Epidermal melanocyte (primary cell): ENCODE data around the gene PCNX1.
"Not testable (repeated sequence)": the region's sequence is repeated elsewhere in the genome, so short reads cannot be mapped to it uniquely, and the experiment has no call there.

ENCODE experiments used
- DNase-seq: peaks from one replicate; pipeline ENCODE4 v3.0.0; 2011; ENCODE audit warnings: low spot score; ENCODE audit not compliant: insufficient read length

The PCNX1 gene

DNA sequence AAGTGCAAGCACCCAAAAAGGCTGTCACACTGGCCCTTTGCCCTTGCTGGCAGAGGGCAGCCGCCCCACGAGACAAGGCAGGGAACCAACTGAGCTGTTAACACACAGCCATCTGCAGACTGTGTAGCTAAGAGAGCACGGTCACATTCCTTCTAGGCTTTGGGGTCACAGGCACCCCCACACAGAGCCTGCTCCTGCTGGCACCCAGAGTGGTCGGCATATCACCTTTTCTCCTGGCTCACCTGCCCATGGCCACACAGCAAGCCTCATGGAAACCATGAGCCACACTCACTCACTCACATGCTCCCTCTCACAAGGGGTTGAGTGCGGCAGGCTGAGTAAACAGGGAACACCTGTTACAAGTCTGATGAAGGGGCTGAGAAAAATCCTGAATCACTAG, 214.5 kb downstream of the PCNX1 start:
- DNase-seq, result no peak

GRCh38 chr14:71122866-71123565, 215.8 kb downstream of the PCNX1 start:
- no peak for DNase-seq

DNA sequence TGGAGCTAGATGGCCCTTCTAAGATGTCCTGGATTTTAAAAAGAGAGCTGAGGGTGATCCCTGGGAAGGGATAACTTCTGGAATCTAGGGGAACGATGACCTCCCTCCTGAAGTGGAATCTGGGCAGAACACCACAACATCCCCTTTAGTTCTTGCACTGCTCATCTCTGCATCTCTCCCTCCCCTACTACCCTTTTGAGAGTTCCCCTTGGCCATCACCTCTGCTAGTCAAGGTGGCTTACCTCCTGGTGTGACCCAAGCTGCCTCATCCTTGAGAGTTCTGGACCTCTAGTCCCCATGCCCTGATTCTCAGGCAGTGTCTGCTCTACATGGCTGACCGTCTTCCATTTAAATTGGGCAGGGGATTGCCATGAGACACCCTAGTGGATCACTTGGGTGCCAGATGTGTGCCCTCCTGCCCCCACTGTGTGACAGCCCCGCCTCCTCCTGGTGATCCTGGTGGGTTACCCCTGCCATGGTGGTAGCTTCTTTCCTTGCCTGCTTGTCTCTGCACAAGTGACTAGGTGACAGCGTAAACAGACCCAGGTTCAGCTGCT, 216.4 kb downstream of the PCNX1 start:
- DNase-seq, result no peak

DNA sequence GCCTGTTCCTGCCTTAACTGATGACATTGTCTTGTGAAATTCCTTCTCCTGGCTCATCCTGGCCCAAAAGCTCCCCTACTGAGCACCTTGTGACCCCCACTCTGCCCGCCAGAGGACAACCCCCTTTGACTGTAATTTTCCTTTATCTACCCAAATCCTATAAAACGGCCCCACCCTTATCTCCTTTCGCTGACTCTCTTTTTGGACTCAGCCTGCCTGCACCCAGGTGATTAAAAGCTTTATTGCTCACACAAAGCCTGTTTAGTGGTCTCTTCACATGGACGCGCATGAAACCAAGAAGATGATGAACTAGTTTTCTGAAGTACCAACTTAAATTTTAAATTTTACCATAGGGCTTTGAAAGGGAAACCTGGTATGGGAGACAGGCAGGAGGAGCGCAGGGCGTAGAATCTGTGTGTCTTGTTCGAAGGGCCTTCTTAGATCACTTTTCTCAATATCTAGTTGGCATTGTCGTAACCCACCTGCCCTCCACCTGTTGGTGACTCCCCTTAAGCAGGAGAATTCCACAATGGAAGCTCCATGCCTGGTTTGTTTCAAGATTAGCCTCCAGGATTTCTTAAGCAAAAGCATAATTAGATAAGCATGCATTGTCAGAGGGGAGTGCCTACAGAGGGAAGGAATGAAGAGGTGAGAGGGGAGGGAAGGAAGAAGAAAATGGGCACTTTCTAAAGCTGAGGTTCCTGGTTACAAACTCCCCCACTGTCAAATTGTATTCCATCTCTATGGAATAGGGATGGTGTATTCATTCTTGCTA, 222.6 kb downstream of the PCNX1 start:
- DNase-seq, result not testable (repeated sequence)

DNA sequence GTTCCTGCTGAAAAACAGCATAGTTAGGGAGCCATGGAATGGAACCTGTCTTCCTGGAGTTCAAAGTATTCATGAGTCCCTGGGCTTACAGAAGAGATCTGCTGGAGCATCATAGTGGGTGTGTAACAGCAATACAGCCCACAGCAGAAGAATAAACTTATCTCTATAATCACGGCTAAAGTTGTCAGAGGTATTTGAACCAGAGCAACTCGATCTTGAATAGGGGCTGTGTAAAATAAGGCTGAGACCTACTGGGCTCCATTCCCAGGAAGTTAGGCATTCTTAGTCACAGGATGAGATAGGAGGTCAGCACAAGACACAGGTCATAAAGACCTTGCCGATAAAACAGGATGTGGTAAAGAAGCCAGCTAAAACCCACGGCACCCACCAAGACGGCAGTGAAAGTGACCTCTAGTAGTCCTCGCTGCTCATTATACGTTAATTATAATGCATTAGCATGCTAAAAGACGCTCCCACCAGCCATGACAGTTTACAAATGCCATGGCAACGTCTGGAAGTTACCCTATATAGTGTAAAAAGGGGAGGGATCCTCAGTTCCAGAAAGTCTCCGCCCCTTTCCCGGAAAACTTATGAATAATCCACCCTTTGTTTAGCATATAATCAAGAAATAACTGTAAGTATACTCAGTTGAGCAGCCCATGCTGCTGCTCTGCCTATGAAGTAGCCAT, 223.4 kb downstream of the PCNX1 start:
- no peak for DNase-seq

GRCh38 chr14:71133296-71133695, 226.0 kb downstream of the PCNX1 start:
- no peak for DNase-seq

DNA sequence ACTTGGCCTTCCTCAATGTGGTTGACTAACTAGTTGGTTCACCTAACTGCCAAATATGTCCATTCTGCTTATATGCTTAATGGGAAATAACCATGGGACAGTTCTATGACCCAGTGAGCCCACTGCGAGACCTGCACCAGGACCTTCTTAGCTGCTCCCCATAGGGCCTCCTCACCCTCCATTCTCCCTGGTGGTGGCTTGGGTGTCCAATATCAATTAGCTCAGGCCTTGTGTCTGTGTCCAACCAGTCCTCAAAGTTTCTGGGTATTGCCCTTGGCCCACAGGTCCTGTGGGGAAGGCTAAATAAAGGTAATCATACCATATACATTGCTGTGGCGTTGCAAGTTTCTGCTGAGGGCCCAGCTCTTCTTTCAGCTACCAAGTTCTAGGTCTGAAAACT, 228.2 kb downstream of the PCNX1 start:
- DNase-seq, result no peak

GRCh38 chr14:71135911-71136310, 228.7 kb downstream of the PCNX1 start:
- DNase-seq, result no peak

- no peak for DNase-seq
Observed at GRCh38 chr14:71136386-71137060, 229.3 kb downstream of the PCNX1 start.

GRCh38 chr14:71137536-71138447, 230.5 kb downstream of the PCNX1 start:
- no peak for DNase-seq

DNA sequence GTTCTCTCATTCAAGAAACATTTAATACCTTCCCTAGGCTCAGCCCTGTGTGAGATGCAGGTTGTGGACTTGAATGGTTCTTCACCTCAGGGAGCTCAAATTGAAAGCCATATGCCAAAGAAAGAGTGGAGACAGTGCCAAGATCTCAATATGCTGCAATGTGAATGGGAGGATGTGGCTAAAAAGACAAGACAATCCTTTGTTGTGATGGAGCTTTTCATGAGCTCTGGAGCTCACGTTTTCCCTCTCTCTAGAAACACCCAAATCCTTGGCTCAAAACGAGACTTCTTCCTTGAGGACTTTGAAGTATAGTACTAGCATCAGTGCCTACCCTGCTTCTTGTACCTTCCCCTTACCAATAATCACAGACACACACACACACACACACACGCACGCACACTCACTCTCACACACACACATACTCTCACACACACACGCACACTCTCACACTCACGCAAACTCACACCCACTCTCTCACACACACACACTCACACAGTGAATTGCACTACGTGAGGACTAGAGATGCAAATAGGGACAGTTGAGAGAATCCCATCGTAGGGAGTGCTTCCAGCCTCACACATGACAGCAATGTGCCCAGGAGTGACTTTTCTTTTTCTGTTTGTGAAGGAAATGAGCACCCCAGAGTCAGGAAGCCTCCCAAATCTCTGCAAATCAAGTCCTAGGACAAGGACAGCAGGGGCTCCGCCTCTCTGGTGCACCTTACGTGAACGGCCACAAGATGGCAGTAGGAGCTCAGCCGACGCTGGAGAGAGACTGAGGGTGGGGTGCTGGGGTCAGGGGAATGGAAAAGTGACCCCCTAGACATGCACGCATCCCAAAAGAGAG, 231.4 kb downstream of the PCNX1 start:
- DNase-seq, result peak; percentile 54

DNA sequence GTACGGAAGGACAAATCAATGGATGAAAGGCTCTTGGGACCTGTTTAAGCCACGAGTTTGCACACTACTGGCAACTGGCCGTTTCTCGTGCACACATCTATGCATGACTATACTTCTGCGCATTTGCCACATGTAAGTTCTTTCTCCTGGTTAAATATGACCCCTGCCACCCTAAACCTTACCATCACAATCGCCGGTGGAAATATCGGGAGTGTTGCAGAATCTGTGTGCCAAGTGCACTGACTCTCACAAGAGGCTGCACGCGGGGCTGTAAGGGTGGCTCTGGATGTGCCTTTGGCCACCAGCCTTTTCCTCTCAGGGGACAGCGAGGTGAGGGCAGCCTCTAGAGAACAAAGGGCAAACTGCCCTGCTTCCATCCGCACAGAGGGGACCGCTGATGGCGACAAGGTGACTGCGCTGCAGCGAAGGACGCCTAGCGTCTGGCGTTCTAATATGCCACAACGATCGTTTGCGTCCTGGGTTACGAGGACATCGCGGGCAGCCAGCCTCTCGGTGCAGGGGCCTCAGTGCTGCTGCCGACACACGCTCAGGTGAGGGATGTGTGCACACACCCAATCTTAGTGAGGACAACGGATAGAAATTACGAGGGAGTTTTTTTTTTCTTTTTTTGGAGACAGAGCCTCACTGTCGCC, 232.2 kb downstream of the PCNX1 start:
- no peak for DNase-seq

DNA sequence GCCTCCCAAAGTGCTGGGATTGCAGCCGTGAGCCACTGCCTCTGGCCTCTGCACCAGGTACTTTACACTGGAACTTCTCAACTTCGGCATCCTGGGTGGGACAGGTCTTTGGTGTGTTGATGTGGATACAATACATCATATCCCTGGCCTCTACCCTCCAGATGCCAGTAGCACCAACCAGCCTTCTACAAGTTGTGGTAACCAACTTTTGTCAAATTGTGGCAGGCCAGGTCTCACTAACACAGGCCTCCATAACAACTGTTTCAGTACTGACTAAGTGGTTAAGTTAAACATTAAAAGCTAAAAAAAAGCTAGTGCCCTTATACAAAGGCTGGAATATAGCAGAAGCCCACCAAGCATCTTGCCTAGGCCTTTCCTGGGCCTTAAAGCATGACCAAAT, 232.9 kb downstream of the PCNX1 start:
- no peak for DNase-seq

DNA sequence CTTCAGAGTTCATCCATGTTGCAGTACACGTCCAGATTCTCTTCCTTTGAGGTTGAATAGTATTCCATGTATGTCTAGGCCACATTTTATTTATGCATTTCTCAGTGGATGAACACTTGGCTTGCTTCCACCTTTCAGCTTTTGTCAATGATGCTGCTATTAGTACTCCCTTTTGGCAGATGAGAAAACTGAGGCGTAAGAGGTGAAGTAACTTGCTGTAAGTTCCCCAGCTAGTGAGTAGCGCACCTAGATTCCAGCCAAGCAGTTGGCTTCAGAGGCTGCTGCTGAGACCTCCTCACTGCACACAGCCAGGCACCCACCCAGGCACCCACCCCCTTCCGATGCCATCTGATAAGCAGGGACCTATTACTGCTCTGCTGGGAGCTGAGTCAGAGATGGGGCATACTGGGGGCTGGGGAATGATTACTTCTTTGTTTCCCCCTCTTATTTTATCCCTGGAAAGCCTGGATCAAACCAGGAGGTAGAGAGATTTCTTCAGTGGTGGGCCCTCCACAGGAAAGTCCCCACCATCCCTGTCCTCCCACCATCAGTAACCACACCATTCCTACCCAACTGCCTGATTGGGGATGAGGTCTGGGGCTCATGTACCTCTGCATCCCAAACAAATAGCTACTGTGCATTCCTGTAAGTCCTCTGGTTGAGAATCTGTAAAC, 234.6 kb downstream of the PCNX1 start:
- no peak for DNase-seq

GRCh38 chr14:71142375-71143038, 235.2 kb downstream of the PCNX1 start:
- no peak for DNase-seq

DNA sequence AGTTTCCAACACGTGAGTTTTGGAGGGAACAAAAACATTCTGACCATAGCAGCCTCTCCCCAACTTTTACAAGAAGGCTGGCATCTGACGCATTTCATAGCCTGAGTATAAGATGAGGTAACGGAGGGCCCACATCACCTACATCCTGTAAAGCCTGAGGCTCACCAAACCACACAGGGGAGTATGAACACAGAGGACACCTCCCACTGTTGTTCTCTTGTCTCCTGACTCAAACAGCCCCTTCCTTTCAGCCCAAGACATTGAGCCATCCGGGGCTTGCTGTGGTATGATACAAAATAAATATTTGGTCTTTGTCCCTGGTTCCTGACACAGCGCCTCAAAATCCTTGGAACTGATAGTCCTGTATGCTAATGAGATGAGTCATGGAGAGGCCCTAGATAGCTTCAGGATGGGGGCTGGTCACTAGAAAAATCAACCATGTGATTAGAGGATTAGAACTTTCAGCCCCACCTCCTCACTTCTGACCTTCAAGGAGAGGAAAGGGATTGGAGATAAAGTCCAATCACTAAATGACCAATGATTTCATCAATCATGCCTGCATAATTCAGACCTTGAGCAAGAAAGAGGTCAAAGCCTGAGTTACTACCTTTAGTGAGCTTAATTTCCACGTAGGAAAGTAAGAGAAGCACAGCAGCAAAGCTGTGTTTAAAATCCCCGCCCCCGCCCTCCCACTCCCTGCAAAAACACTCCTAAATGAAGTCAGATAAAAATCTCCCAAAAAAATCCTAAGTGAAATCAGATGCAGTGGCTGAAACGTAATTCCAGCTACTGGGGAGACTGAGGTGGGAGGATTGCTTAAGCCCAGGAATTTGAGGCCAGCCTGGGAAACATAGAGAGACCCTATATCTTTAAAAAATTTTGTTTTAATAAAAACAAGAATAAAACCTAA, 236.4 kb downstream of the PCNX1 start:
- no peak for DNase-seq

DNA sequence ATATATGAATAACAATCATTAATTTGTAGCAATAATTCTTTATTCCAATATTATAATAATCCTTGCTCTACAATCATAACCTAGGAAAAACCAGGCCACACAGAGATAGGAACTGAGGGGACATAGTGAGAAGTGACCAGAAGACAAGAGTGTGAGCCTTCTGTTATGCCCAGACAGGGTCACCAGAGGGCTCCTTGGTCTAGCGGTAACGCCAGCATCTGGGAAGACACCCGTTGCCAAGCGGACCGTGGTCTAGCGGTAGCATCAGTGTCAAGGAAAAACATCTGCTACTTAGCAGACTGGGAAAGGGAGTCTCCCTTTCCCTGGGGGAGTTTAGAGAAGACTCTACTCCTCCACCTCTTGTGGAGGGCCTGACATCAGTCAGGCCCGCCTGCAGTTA, 240.1 kb downstream of the PCNX1 start:
- not testable (repeated sequence) for DNase-seq
